Caco-2 (cell line): ENCODE data around the gene FSD1. TPM values are rescaled to one million over a fixed set of nuclear protein-coding genes. Genes with fewer than 3 reads are reported as not detected.

Experiments
- BruUV-seq: library from RNA; stranded (reverse); fragments of 400-500 nt; replicated peaks from 2 replicates; lab custom pipeline; 2021; lab: Mats Ljungman, UMichigan
- CTCF ChIA-PET: fragments of 300-600 bp; sonication (Branson Sonifier 250); formaldehyde crosslinking; loops from one replicate; lab custom pipeline; 2022; ENCODE audit warnings: antibody characterized with exemption; lab: Charles Lee
- POLR2A ChIA-PET: fragments of 300-600 bp; sonication (Branson Sonifier 250); formaldehyde crosslinking; loops from one replicate; lab custom pipeline; 2022; ENCODE audit warnings: antibody characterized with exemption; lab: Charles Lee
- DNase-seq, 2 experiments: peaks; one replicate each; pipeline versions ENCODE4 v3.0.0 to v3.0.0-alpha.2; 2020 to 2022
- H3K27me3 ChIP-seq: replicated peaks from 2 replicates; pipeline ENCODE4 v1.6.0; 2011; ENCODE audit warnings: low read length; ENCODE audit not compliant: control insufficient read depth, insufficient read depth
- H3K36me3 ChIP-seq: 2 replicates; pipeline ENCODE4 v1.5.1; 2011; ENCODE audit warnings: low read length; ENCODE audit not compliant: control insufficient read depth, insufficient read depth
- H3K4me1 ChIP-seq: fragments of 250-450 bp; sonication (Bioruptor Pico); 2 replicates; pipeline ENCODE4 v1.5.1; 2020; ENCODE audit warnings: mild to moderate bottlenecking
- H3K4me3 ChIP-seq: 2 replicates; pipeline ENCODE4 v1.5.1; 2011; ENCODE audit warnings: low read depth, mild to moderate bottlenecking, control low read depth, low read length
- H3K9me3 ChIP-seq: fragments of 250-450 bp; sonication (Bioruptor Pico); 2 replicates; pipeline ENCODE4 v1.5.1; 2020; ENCODE audit warnings: mild to moderate bottlenecking, moderate library complexity
- H3K27ac Mint-ChIP-seq: one replicate; pipeline ENCODE4 v1.8.0; 2022; ENCODE audit warnings: mixed read lengths; ENCODE audit not compliant: unreplicated experiment
- H3K27me3 Mint-ChIP-seq: one replicate; pipeline ENCODE4 v1.8.0; 2022; ENCODE audit warnings: mixed read lengths; ENCODE audit not compliant: insufficient read depth, unreplicated experiment
- H3K36me3 Mint-ChIP-seq: one replicate; pipeline ENCODE4 v1.8.0; 2022; ENCODE audit warnings: mild to moderate bottlenecking, mixed read lengths; ENCODE audit not compliant: insufficient read depth, unreplicated experiment
- H3K4me1 Mint-ChIP-seq: one replicate; pipeline ENCODE4 v1.8.0; 2022; ENCODE audit warnings: low read depth, mixed read lengths; ENCODE audit not compliant: unreplicated experiment
- H3K4me3 Mint-ChIP-seq: one replicate; pipeline ENCODE4 v1.8.0; 2022; ENCODE audit warnings: mild to moderate bottlenecking, moderate library complexity, mixed read lengths; ENCODE audit not compliant: unreplicated experiment
- H3K9me3 Mint-ChIP-seq: one replicate; pipeline ENCODE4 v1.8.0; 2022; ENCODE audit warnings: mixed read lengths; ENCODE audit not compliant: unreplicated experiment
- intact Hi-C: fragments of 100-400 bp; cut with micrococcal nuclease; formaldehyde crosslinking; loops from one replicate; pipeline ENCODE4 v1.10.0; 2022; ENCODE audit not compliant: unreplicated experiment
- total RNA-seq: library from RNA; stranded (reverse); gene quantifications from 2 replicates; pipeline ENCODE4 v1.2.3, GENCODE V29; 2022
- TF ChIP-seq, protein P1 (sequence below), 2 experiments: fragments of 200-600 bp in 1 of 2; IDR thresholded peaks; 1 replicate in 1 of 2; 2 replicates in 1 of 2; pipeline versions ENCODE4 v1.5.1 to v1.8.0; 2011 to 2022; ENCODE audit warnings: antibody characterized with exemption in 1 of 2, control low read depth in 1 of 2, inconsistent platforms in 1 of 2, low read depth in 1 of 2, low read length in 1 of 2, mild to moderate bottlenecking in 1 of 2, moderate library complexity in 1 of 2; ENCODE audit not compliant: insufficient read depth in 1 of 2, severe bottlenecking in 1 of 2, unreplicated experiment in 1 of 2

The FSD1 gene
- total RNA-seq, 1 experiment from 2014 or later, result 9.0 TPM

DNA sequence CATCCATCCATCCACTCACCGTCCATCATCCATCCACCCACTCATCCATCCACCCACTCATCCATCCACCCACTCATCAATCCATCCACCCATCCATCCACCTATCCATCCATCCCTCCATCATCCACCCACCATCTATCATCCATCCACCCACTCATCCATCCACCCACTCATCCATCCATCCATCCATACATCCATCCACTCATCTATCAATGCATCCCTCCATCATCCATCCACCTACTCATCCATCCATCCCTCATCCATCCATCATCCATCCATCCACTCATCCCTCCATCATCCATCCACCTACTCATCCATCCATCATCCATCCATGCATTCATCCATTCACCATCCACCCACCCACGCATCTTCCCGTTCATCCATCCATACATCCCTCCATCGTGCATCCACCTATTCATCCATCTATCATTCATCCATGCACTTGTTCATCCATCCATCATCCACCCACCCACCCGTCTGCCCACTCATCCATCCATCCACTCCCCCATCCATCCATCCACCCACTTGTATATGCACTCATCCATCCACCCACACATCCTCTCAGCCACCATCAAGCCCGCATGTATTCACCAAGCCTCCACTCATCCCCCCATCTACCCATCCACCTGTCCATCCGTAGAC lies 30.7 kb downstream of the FSD1 start:
- BruUV-seq, result no TSS peak
- no peak for DNase-seq
- H3K4me1 ChIP-seq, result no peaks in the 10 kb centered on the region
- H3K36me3 ChIP-seq, result no peaks in the 10 kb centered on the region
- intact Hi-C loops, result no loop called here
- Mint-ChIP-seq H3K4me1 (no peaks in the 10 kb centered on the region), H3K36me3 (peaks cover 27% of the 10 kb centered on the region), H3K4me3 (no peak overlapping the region), H3K9me3 (peaks cover 18% of the 10 kb centered on the region), H3K27me3 (no peaks in the 10 kb centered on the region), H3K27ac (no peak overlapping the region)
- no peaks in the 10 kb centered on the region for H3K9me3 ChIP-seq
- no peak overlapping the region for H3K4me3 ChIP-seq
- POLR2A ChIA-PET, result no interaction called here
- CTCF ChIA-PET, result no interaction called here
- TF ChIP-seq, protein P1, sequence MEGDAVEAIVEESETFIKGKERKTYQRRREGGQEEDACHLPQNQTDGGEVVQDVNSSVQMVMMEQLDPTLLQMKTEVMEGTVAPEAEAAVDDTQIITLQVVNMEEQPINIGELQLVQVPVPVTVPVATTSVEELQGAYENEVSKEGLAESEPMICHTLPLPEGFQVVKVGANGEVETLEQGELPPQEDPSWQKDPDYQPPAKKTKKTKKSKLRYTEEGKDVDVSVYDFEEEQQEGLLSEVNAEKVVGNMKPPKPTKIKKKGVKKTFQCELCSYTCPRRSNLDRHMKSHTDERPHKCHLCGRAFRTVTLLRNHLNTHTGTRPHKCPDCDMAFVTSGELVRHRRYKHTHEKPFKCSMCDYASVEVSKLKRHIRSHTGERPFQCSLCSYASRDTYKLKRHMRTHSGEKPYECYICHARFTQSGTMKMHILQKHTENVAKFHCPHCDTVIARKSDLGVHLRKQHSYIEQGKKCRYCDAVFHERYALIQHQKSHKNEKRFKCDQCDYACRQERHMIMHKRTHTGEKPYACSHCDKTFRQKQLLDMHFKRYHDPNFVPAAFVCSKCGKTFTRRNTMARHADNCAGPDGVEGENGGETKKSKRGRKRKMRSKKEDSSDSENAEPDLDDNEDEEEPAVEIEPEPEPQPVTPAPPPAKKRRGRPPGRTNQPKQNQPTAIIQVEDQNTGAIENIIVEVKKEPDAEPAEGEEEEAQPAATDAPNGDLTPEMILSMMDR (IDR thresholded peaks at IDR 0.05; ENCODE audit: insufficient read depth in 1 of 2, low read depth in 1 of 2, low read length in 1 of 2, severe bottlenecking in 1 of 2, unreplicated experiment in 1 of 2), result no peak
- H3K27me3 ChIP-seq, result no peaks in the 10 kb centered on the region

DNA sequence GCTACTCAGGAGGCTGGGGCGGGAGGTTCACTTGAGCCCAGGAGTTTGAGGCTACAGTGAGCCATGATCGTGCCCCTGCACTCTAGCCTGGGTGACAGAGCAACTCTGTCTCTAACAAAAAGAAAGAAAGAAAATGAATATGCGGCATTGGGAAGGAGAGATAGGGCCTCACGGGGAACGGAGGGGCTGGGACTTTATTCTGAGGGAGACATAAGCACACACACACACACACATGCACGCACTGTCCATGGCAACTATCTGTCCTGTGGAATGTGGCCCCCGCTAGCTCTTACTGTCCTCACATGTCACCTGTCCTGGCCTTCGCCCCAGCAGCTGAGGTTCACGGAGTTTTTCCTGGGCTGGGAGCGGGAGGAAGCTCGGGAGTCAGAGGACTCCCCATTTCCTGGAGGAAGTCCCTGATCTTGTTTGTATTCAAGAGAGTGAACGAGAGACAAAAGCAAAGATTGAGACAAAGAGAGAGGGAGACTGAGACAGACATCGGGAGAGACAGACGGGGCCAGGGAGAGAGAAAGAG lies 33.6 kb downstream of the FSD1 start:
- Histone ChIP-seq H3K4me3 (peak overlapping the region; percentile 56), H3K27me3 (no peaks in the 10 kb centered on the region), H3K9me3 (no peaks in the 10 kb centered on the region), H3K36me3 (no peaks in the 10 kb centered on the region), H3K4me1 (peaks cover 12% of the 10 kb centered on the region; the same call in 1 of the 2 replicates)
- POLR2A ChIA-PET, result interaction anchor here (1.6 kb wide), 1 partner anchor 353 kb away, joined by 8 read pairs; the partner anchor contains the start of gene EEF2
- Mint-ChIP-seq H3K9me3 (peaks cover 18% of the 10 kb centered on the region), H3K36me3 (peaks cover 27% of the 10 kb centered on the region), H3K4me1 (peaks cover 6% of the 10 kb centered on the region), H3K27ac (peak overlapping the region; percentile 89), H3K4me3 (peak overlapping the region; percentile 84), H3K27me3 (no peaks in the 10 kb centered on the region)
- TF ChIP-seq, protein P1 (IDR thresholded peaks at IDR 0.05; ENCODE audit: insufficient read depth in 1 of 2, low read depth in 1 of 2, low read length in 1 of 2, severe bottlenecking in 1 of 2, unreplicated experiment in 1 of 2), result no peak
- intact Hi-C loops, result no loop called here
- CTCF ChIA-PET, result interaction anchor here (0.6 to 2.0 kb wide), 2 partner anchors 40 to 70 kb away, joined by 3 to 13 read pairs; no protein-coding TSS in a partner anchor
- peak; percentile 67 to 81 for DNase-seq
- TSS peak; percentile 55 for BruUV-seq

DNA sequence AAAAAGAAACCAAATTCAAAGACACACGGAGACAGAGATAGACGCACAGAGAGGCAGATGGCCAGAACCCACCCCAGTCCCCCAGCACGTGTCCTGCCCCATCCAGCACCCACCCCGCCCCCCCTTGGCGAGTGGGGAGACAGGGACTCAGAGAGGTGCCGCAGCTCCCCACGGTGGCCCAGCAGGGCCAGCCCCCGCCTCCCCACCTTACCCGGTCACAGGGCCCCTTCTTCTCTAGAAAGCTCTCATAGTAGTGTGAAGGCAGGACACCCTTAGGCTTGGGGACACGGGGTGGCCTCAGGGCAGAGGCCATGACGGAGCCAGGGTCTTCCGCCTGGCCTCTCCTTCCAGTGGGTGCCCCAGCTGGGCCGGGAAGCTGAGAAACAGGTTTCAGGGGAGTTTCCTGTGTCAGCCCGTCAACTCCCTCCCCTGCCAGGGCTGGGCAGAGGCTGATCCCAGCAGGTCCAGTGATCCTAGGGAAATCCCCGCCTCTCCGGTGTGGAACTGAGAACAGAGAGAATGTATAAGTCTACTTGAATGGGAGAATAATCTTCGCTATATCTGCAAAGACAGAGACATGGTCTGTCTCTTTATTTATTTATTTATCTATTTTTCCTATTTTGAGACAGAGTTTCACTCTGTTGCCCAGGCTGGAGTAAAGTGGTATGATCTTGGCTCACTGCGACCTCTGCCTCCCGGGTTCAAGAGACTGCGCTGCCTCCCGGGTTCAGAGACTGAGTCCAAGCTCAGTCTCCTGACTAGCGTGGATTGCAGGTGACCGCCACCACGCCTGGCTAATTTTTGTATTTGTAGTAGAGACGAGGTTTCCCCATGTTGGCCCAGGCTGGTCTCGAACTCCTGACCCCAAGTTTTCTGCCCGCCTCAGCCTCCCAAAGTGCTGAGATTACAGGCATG lies 34.3 kb downstream of the FSD1 start, which contains the start of gene STAP2:
STAP2 (minus strand) TSS at position 387 of the 915 bp plus-strand sequence; CDS start at position 313, 74 bp downstream.
- intact Hi-C loops, result no loop called here
- peak within 1 kb of the TSS; percentile 56 for H3K4me3 ChIP-seq

More for the DNA sequence above, 34.3 kb downstream of the FSD1 start, which contains the start of gene STAP2:
- peaks cover 32% of the 10 kb centered on the region for H3K36me3 Mint-ChIP-seq
- H3K4me1 ChIP-seq, result peaks cover 12% of the 10 kb centered on the region; the same call in 1 of the 2 replicates
- peak within 1 kb of the TSS; percentile 89 for H3K27ac Mint-ChIP-seq
- H3K9me3 ChIP-seq, result no peaks in the 10 kb centered on the region
- BruUV-seq, result TSS peak; percentile 41
- no peaks in the 10 kb centered on the region for H3K27me3 ChIP-seq
- ChIA-PET CTCF (interaction anchor here (0.6 to 2.0 kb wide), 2 partner anchors 40 to 71 kb away, joined by 3 to 13 read pairs; no protein-coding TSS in a partner anchor), POLR2A (interaction anchor here (1.6 kb wide), 1 partner anchor 353 kb away, joined by 8 read pairs; the partner anchor contains the start of gene EEF2)
- H3K4me3 Mint-ChIP-seq, result peak within 1 kb of the TSS; percentile 84
- TF ChIP-seq, protein P1 (IDR thresholded peaks at IDR 0.05; ENCODE audit: insufficient read depth in 1 of 2, low read depth in 1 of 2, low read length in 1 of 2, severe bottlenecking in 1 of 2, unreplicated experiment in 1 of 2), result no peak
- peaks cover 18% of the 10 kb centered on the region for H3K9me3 Mint-ChIP-seq
- no peaks in the 10 kb centered on the region for H3K27me3 Mint-ChIP-seq
- H3K4me1 Mint-ChIP-seq, result peaks cover 6% of the 10 kb centered on the region
- no peaks in the 10 kb centered on the region for H3K36me3 ChIP-seq
- peak; percentile 84 to 87 for DNase-seq
